Activated CD4-positive, alpha-beta T cell treated with anti-CD3 and anti-CD28 coated beads, Interleukin-2, amount 10 ng/mL, durations not matched to agents 7 days and 5 days (primary cell): ENCODE results near the gene SPRN. TPM values are rescaled to one million over a fixed set of nuclear protein-coding genes. Genes with fewer than 3 reads are reported as not detected.

Source experiments
- microRNA-seq: library from miRNA; unstranded; fragments of <30 nt; microRNA quantifications from one replicate; pipeline ENCODE4 v1.2.0, GENCODE V29; 2021; ENCODE audit warnings: borderline microRNAs expressed, borderline replicate concordance
- total RNA-seq, 2 experiments: library from RNA; stranded (reverse); gene quantifications; one replicate each; pipeline ENCODE4 v1.2.3, GENCODE V29; 2021

The SPRN gene
- total RNA-seq, 2 experiments from 2014 or later: not detected

Small RNA genes within 50 kb of the gene (microRNA-seq; reads per million reads assigned to microRNA genes)
- 1.7 reads per million for gene MIR3944

Other genes starting within 250 kb of the SPRN start
- gene UTF1, start 194.4 kb downstream of the SPRN start, total RNA-seq: not detected
- not detected for gene VENTX, start 186.8 kb downstream of the SPRN start, total RNA-seq
- 100 to 1,000 TPM; 123 to 153 TPM for gene ADAM8, start 147.8 kb downstream of the SPRN start, total RNA-seq
- 10 to 100 TPM; 52.4 to 54.2 TPM for gene TUBGCP2, start 115.8 kb downstream of the SPRN start, total RNA-seq
- 10 to 100 TPM; 54.5 to 59.7 TPM for gene ZNF511, start 115.7 kb downstream of the SPRN start, total RNA-seq
- gene CALY, start 87.7 kb downstream of the SPRN start, total RNA-seq: not detected
- gene PRAP1, start 77.3 kb downstream of the SPRN start, total RNA-seq: not detected
- gene FUOM, start 66.6 kb downstream of the SPRN start, total RNA-seq: 10 to 100 TPM; 11.9 to 16.2 TPM
- 10 to 100 TPM; 34.9 to 40.2 TPM for gene ECHS1, start 51.3 kb downstream of the SPRN start, total RNA-seq
- gene PAOX, start 45.4 kb downstream of the SPRN start, total RNA-seq: 1 to 10 TPM; 2.6 to 5.0 TPM
- gene MTG1, start 30.5 kb downstream of the SPRN start, total RNA-seq: 10 to 100 TPM; 47.7 to 56.1 TPM
- 1 to 10 TPM; 3.7 to 4.5 TPM for gene SCART1, start 29.3 kb upstream of the SPRN start, total RNA-seq
- under 1 TPM; 0.48 to 0.79 TPM for gene CYP2E1, start 102.7 kb upstream of the SPRN start, total RNA-seq
- under 1 TPM; 0.29 to 0.35 TPM for gene SYCE1, start 141.0 kb upstream of the SPRN start, total RNA-seq
- not detected for gene FRG2B, start 202.2 kb upstream of the SPRN start, total RNA-seq